Central memory CD8-positive, alpha-beta T cell (primary cell): ENCODE results near the gene HPD.
"Not testable (repeated sequence)": the region's sequence is repeated elsewhere in the genome, so short reads cannot be mapped to it uniquely, and the experiment has no call there.

ENCODE experiments used
- ATAC-seq: fragments of 150-1000 bp; cut with Tn5 transposase; replicated peaks from 2 replicates; pipeline ENCODE4 v1.10.0; 2022; ENCODE audit warnings: mild to moderate bottlenecking, moderate FRiP score, moderate number of reproducible peaks; ENCODE audit not compliant: poor library complexity, severe bottlenecking; ENCODE audit errors: extremely low read depth
- DNase-seq, 2 donors: peaks; one replicate each; pipeline ENCODE4 v3.0.0; 2021; ENCODE audit warnings: low spot score in 2 of 2
- H3K27ac Mint-ChIP-seq: one replicate; pipeline ENCODE4 v1.8.0; 2022; ENCODE audit warnings: low read depth, mild to moderate bottlenecking, moderate library complexity, mixed read lengths
- H3K27me3 Mint-ChIP-seq: one replicate; pipeline ENCODE4 v1.8.0; 2022; ENCODE audit warnings: mixed read lengths
- H3K36me3 Mint-ChIP-seq: one replicate; pipeline ENCODE4 v1.8.0; 2022; ENCODE audit warnings: mild to moderate bottlenecking, moderate library complexity, mixed read lengths; ENCODE audit not compliant: insufficient read depth
- H3K4me1 Mint-ChIP-seq: one replicate; pipeline ENCODE4 v1.8.0; 2022; ENCODE audit warnings: mixed read lengths
- H3K4me3 Mint-ChIP-seq: one replicate; pipeline ENCODE4 v1.8.0; 2022; ENCODE audit warnings: mild to moderate bottlenecking, moderate library complexity, mixed read lengths
- H3K9me3 Mint-ChIP-seq: one replicate; pipeline ENCODE4 v1.8.0; 2022; ENCODE audit warnings: mixed read lengths

The HPD gene

DNA sequence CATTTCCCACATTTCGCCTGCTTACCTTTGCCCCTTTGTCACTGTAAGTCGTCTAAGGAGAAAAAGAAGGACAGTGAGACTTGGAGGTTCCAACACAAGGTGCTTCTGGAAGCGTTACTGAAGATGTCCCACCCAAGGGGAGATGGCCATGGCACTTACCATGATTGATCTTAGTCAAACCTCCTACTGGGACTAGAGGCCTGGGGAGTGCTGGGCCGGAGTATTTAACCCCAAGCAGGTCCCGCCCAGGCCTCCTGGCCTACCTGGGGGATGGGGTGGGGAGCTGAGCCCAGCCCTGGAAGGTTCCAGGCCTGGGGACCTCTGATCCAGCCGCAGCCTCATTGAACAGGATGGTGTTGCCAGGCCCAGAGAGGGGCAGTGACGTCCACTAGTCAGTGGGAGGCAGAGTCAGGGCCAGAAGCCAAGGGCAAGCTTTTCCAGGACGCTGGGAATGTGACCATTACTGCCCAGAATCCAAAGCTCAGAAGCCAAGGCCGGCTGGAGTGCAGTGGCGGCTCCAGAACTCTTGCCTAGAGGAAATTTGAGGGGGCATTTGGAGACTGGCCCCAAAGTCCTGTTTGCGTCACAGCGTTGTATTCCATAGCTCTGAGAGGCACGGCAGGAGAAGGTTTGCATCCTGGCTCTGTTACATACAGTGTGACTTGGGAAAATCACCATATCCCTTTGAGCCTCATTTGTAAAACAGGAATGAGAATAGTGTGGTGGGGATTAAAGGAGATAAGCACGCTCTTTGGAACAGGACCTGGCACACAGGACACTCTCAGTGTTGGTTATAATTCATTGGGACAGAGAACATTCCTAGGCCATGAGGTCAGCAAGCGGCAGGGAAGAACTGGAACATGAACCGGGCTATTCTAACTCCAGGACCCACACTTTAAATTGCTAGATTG lies at the start of gene HPD:
Gene HPD, minus strand, starts transcription at position 198 of the 911 bp plus-strand sequence. Its CDS starts 36 bp downstream, at position 162.
- Mint-ChIP-seq H3K27ac (no peak within 1 kb of the TSS), H3K36me3 (no peaks in the 10 kb centered on the region), H3K4me1 (no peaks in the 10 kb centered on the region), H3K9me3 (no peaks in the 10 kb centered on the region), H3K27me3 (no peaks in the 10 kb centered on the region), H3K4me3 (no peak within 1 kb of the TSS)
- DNase-seq (no peak), ATAC-seq (no peak)

- no peaks in the 10 kb centered on the region for H3K9me3 Mint-ChIP-seq
- peaks cover 70% of the 10 kb centered on the region for H3K36me3 Mint-ChIP-seq
- H3K4me1 Mint-ChIP-seq, result peaks cover 7% of the 10 kb centered on the region
- no peak for ATAC-seq
- no peak overlapping the region for H3K4me3 Mint-ChIP-seq
- H3K27me3 Mint-ChIP-seq, result no peaks in the 10 kb centered on the region
- no peak overlapping the region for H3K27ac Mint-ChIP-seq
- no peak for DNase-seq
Measured at GRCh38 chr12:121905746-121906145, 47.1 kb upstream of the HPD start.

DNA sequence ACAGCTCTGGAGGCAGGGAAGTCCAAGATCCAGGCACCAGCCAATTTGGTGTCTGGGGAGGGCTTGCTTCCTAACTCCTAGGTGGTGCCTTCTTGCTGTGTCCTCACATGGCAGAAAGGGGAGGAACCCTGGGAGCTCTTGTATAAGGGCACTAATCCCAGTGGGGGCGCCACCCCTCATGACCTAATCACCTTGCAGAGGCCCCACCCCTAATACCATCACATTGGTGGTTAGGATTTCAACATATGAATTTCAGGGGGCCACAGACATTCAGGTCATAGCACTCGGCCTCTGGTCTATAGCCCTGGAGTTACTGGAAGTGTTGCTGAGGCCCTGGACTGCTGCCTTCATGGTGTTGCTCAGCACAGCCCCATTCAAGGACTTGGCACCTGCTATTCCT lies 44.5 kb upstream of the HPD start:
- Mint-ChIP-seq H3K27me3 (no peaks in the 10 kb centered on the region), H3K27ac (peak overlapping the region; percentile 85), H3K4me3 (no peak overlapping the region), H3K36me3 (peaks cover 68% of the 10 kb centered on the region), H3K9me3 (no peaks in the 10 kb centered on the region), H3K4me1 (no peaks in the 10 kb centered on the region)
- ATAC-seq (no peak), DNase-seq (no peak)

GRCh38 chr12:121899590-121899989 lies 40.9 kb upstream of the HPD start:
- Mint-ChIP-seq H3K27ac (no peak overlapping the region), H3K4me1 (peaks cover 5% of the 10 kb centered on the region), H3K27me3 (no peaks in the 10 kb centered on the region), H3K4me3 (no peak overlapping the region), H3K9me3 (no peaks in the 10 kb centered on the region), H3K36me3 (peaks cover 65% of the 10 kb centered on the region)
- DNase-seq, result no peak
- no peak for ATAC-seq

GRCh38 chr12:121898287-121898686 lies 39.6 kb upstream of the HPD start:
- ATAC-seq, result no peak

GRCh38 chr12:121894633-121895032 lies 36.0 kb upstream of the HPD start:
- H3K9me3 Mint-ChIP-seq, result no peaks in the 10 kb centered on the region
- no peak for DNase-seq
- H3K4me1 Mint-ChIP-seq, result peaks cover 27% of the 10 kb centered on the region
- H3K4me3 Mint-ChIP-seq, result no peak overlapping the region
- H3K36me3 Mint-ChIP-seq, result peaks cover 51% of the 10 kb centered on the region
- H3K27me3 Mint-ChIP-seq, result no peaks in the 10 kb centered on the region
- ATAC-seq, result no peak
- peak overlapping the region; percentile 86 for H3K27ac Mint-ChIP-seq

More at GRCh38 chr12:121898287-121898686, 39.6 kb upstream of the HPD start:
- Mint-ChIP-seq H3K4me3 (no peak overlapping the region), H3K27me3 (no peaks in the 10 kb centered on the region), H3K36me3 (peaks cover 63% of the 10 kb centered on the region), H3K9me3 (no peaks in the 10 kb centered on the region), H3K4me1 (peaks cover 17% of the 10 kb centered on the region), H3K27ac (no peak overlapping the region)
- DNase-seq, result no peak

DNA sequence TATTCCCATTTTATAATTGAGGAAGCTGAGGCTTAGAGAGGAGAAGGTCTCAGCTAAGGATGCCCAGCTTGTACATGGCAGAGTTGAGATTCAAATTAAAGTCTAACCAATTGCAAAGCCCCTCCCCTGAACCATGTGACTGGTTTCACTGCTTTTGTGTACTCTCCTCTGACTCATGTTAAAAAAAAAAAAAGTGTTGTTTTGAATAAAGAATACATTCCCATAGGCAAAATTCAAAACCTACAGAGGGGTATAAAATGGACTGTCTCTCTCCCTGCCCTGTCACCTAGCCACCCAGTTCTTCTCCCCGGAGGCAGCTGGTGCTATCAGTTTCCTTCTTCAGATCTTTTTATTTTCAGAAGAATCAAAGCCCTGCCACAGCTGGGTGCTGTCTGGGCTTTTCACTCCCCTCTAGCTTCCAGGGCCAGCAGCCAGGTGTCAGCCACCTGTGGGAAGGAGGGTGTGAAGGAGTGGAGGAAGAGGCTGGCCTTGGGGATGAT lies 35.4 kb upstream of the HPD start:
- ATAC-seq, result no peak
- H3K4me3 Mint-ChIP-seq, result no peak overlapping the region

DNA sequence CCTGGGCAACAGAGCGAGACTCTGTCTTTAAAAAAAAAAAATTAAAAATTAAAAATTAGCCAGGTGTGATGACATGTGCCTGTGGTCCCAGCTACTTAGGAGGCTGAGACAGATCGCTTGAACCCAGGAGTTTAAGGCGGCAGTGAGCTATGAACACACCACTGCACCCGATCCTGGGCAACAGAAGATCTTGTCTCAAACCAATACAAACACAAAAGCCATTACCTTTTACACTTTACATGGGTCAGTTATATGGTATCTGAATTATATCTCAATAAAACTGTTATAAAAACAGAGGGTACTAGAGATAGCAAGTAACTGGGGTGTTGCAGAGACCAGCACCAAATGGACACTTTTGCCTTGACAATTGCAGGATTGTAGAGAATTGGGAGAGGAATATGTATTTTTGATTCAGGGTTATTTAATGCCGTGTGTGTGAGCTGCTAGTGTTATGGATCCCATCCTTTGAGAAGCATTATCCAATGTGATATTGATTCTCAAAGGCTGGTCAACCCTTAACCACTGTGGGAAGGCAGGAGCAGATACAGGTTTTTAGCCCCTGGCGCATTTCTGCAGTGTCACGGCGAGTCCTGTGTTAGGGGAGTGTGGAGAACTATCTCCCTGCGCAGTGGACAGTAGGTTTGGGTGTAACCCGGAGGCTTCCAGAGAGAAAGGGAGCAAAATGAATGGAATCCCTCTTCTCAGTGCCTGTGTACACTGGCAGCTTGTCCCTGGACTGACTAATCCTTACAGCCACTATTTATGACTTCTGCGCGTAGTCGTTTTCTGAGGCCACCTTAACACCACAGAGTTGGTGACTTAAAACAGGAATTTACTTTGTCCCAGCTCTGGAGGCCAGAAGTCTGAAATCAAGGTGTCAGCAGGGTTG lies 34.3 kb upstream of the HPD start:
- no peak for DNase-seq
- Mint-ChIP-seq H3K27me3 (no peaks in the 10 kb centered on the region), H3K9me3 (no peaks in the 10 kb centered on the region), H3K36me3 (peaks cover 47% of the 10 kb centered on the region), H3K4me3 (no peak overlapping the region), H3K4me1 (peaks cover 43% of the 10 kb centered on the region), H3K27ac (peak overlapping the region; percentile 11)
- no peak for ATAC-seq

More for the DNA sequence above, 35.4 kb upstream of the HPD start:
- no peaks in the 10 kb centered on the region for H3K27me3 Mint-ChIP-seq
- H3K9me3 Mint-ChIP-seq, result no peaks in the 10 kb centered on the region
- H3K27ac Mint-ChIP-seq, result peak overlapping the region; percentile 59
- H3K36me3 Mint-ChIP-seq, result peaks cover 46% of the 10 kb centered on the region
- H3K4me1 Mint-ChIP-seq, result peaks cover 33% of the 10 kb centered on the region
- DNase-seq, result no peak

DNA sequence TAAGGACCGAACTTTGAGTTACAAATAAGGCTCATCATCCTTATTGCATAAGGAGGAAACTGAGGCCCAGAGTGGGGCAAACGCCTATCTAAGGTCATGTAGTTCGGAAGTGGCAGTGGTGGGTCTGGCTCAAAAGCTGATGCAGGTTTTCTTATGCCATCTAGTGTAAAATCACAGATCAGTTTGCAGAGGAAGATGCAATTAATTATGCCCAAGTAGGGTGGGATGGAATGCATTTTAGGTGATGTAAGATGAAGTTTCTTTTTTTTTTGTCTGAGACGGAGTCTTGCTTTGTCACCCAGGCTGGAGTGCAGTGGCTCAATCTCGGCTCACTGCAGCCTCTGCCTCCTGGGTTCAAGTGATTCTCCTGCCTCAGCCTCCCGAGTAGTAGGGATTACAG lies 31.0 kb upstream of the HPD start:
- peaks cover 25% of the 10 kb centered on the region for H3K36me3 Mint-ChIP-seq
- peak overlapping the region; percentile 87 for H3K4me3 Mint-ChIP-seq
- peaks cover 37% of the 10 kb centered on the region for H3K4me1 Mint-ChIP-seq
- peak overlapping the region; percentile 96 for H3K27ac Mint-ChIP-seq
- not testable (repeated sequence) for ATAC-seq, H3K9me3 Mint-ChIP-seq, DNase-seq, H3K27me3 Mint-ChIP-seq

DNA sequence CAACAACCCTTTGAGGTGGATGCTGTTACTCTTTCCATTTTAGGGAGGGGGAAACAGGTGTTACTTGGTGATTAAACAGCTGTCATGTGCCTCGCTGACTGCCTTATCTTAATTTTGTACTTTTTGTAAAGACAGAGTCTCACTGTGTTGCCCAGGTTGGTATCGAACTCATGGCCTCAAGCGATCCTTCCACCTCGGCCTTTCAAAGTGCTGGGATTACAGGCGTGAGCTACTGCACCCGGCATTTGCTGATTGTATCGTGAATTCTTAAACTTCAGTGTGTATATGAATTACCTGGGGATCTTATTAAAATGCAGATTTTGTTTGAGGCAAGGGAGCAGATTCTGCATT lies 30.6 kb upstream of the HPD start:
- H3K4me1 Mint-ChIP-seq, result peaks cover 35% of the 10 kb centered on the region
- DNase-seq, result no peak
- ATAC-seq, result no peak
- peak overlapping the region; percentile 87 for H3K4me3 Mint-ChIP-seq
- peak overlapping the region; percentile 96 for H3K27ac Mint-ChIP-seq
- H3K36me3 Mint-ChIP-seq, result peaks cover 25% of the 10 kb centered on the region
- H3K9me3 Mint-ChIP-seq, result no peaks in the 10 kb centered on the region
- no peaks in the 10 kb centered on the region for H3K27me3 Mint-ChIP-seq

- DNase-seq, result peak; percentile 97
- no peaks in the 10 kb centered on the region for H3K9me3 Mint-ChIP-seq
- peaks cover 29% of the 10 kb centered on the region for H3K4me1 Mint-ChIP-seq
- H3K27ac Mint-ChIP-seq, result peak within 1 kb of the TSS; percentile 96
- peak within 1 kb of the TSS; percentile 87 for H3K4me3 Mint-ChIP-seq
- H3K27me3 Mint-ChIP-seq, result no peaks in the 10 kb centered on the region
- H3K36me3 Mint-ChIP-seq, result peaks cover 20% of the 10 kb centered on the region
- peak; percentile 95 for ATAC-seq
Measured at GRCh38 chr12:121888478-121889273, 30.0 kb upstream of the HPD start, which contains the start of gene PSMD9. PSMD9 (plus strand) TSS chr12:121888790; CDS start chr12:121888857, 67 bp downstream.

- ATAC-seq (no peak), DNase-seq (no peak)
- no peaks in the 10 kb centered on the region for H3K27me3 Mint-ChIP-seq
- H3K9me3 Mint-ChIP-seq, result no peaks in the 10 kb centered on the region
- H3K36me3 Mint-ChIP-seq, result peaks cover 18% of the 10 kb centered on the region
- peak overlapping the region; percentile 87 for H3K4me3 Mint-ChIP-seq
- peaks cover 24% of the 10 kb centered on the region for H3K4me1 Mint-ChIP-seq
- peak overlapping the region; percentile 96 for H3K27ac Mint-ChIP-seq
Measured at GRCh38 chr12:121888083-121888477, 29.4 kb upstream of the HPD start.
